CD14-positive monocyte (primary cell): ENCODE measurements around the gene ACTN4. TPM values are rescaled to one million over a fixed set of nuclear protein-coding genes. Genes with fewer than 3 reads are reported as not detected.

ENCODE experiments used
- DNase-seq, 3 donors: peaks; one replicate each; pipeline ENCODE4 v3.0.0-alpha.2; 2011 to 2022
- H2AFZ ChIP-seq: 2 replicates; pipeline ENCODE4 v1.6.0; 2012; ENCODE audit warnings: mild to moderate bottlenecking, low read depth, low read length, inconsistent platforms; ENCODE audit not compliant: insufficient read depth, poor library complexity, severe bottlenecking
- H3K27ac ChIP-seq, 2 donors: 1 replicate in 1 of 2; 2 replicates in 1 of 2; pipeline ENCODE4 v1.5.1; 2012 to 2013; ENCODE audit warnings: low read length in 2 of 2, control low read depth in 1 of 2, inconsistent platforms in 1 of 2, low read depth in 1 of 2, mild to moderate bottlenecking in 1 of 2
- H3K27me3 ChIP-seq, 2 donors: one replicate each; pipeline versions ENCODE4 v1.6.0 to v1.6.1; 2011 to 2013; ENCODE audit warnings: low read length in 2 of 2; ENCODE audit not compliant: control insufficient read depth in 2 of 2, insufficient read depth in 2 of 2
- H3K36me3 ChIP-seq, 2 donors: replicated peaks in 1 of 2; 1 replicate in 1 of 2; 2 replicates in 1 of 2; pipeline versions ENCODE4 v1.5.1 to v1.6.1; 2012 to 2013; ENCODE audit warnings: low read length in 2 of 2, control low read depth in 1 of 2, inconsistent platforms in 1 of 2, mild to moderate bottlenecking in 1 of 2; ENCODE audit not compliant: insufficient read depth in 2 of 2, control insufficient read depth in 1 of 2
- H3K4me1 ChIP-seq, 2 donors: 1 replicate in 1 of 2; 2 replicates in 1 of 2; pipeline versions ENCODE4 v1.5.1 to v1.6.1; 2012 to 2013; ENCODE audit warnings: low read length in 2 of 2, control low read depth in 1 of 2, inconsistent platforms in 1 of 2, mild to moderate bottlenecking in 1 of 2, moderate library complexity in 1 of 2; ENCODE audit not compliant: insufficient read depth in 2 of 2, control insufficient read depth in 1 of 2
- H3K4me2 ChIP-seq: replicated peaks from 2 replicates; pipeline ENCODE3; 2012; ENCODE audit warnings: low read length, moderate library complexity, mild to moderate bottlenecking; ENCODE audit not compliant: poor library complexity, severe bottlenecking; ENCODE audit errors: extremely low read depth
- H3K4me3 ChIP-seq, 3 experiments: fragments of 200-600 bp in 1 of 3; sonication (generic) in 1 of 3; replicated peaks in 1 of 3; 1 replicate in 2 of 3; 2 replicates in 1 of 3; pipeline ENCODE4 v1.5.1; 2011 to 2013; ENCODE audit warnings: low read length in 3 of 3, mild to moderate bottlenecking in 3 of 3, control low read depth in 2 of 3, low read depth in 2 of 3, inconsistent platforms in 1 of 3, moderate library complexity in 1 of 3
- H3K79me2 ChIP-seq: 2 replicates; pipeline ENCODE4 v1.6.0; 2012; ENCODE audit warnings: mild to moderate bottlenecking, control low read depth, inconsistent platforms, low read length, moderate library complexity; ENCODE audit not compliant: insufficient read depth
- H3K9ac ChIP-seq: 2 replicates; pipeline ENCODE4 v1.6.0; 2017; ENCODE audit warnings: low read length, mild to moderate bottlenecking; ENCODE audit not compliant: insufficient read depth, poor library complexity, severe bottlenecking
- H3K9me3 ChIP-seq, 2 donors: replicated peaks in 1 of 2; 1 replicate in 1 of 2; 2 replicates in 1 of 2; pipeline versions ENCODE4 v1.5.1 to v1.6.1; 2012 to 2013; ENCODE audit warnings: low read length in 2 of 2, control low read depth in 1 of 2; ENCODE audit not compliant: control insufficient read depth in 1 of 2, insufficient read depth in 1 of 2
- H4K20me1 ChIP-seq: 2 replicates; pipeline ENCODE4 v1.6.0; 2012; ENCODE audit warnings: mild to moderate bottlenecking, low read length, control low read depth, moderate library complexity; ENCODE audit not compliant: insufficient read depth
- H3K27ac Mint-ChIP-seq, 7 donors: one replicate each; pipeline ENCODE4 v1.8.0; 2020; ENCODE audit warnings: mild to moderate bottlenecking in 7 of 7, mixed read lengths in 7 of 7, moderate library complexity in 6 of 7, inconsistent platforms in 2 of 7
- H3K27me3 Mint-ChIP-seq, 3 donors: one replicate each; pipeline ENCODE4 v1.8.0; 2021 to 2022; ENCODE audit warnings: low read depth in 3 of 3, mild to moderate bottlenecking in 3 of 3, mixed read lengths in 3 of 3, moderate library complexity in 3 of 3, inconsistent platforms in 1 of 3
- H3K36me3 Mint-ChIP-seq, 2 donors: one replicate each; pipeline ENCODE4 v1.8.0; 2020; ENCODE audit warnings: mixed read lengths in 2 of 2, inconsistent platforms in 1 of 2, mild to moderate bottlenecking in 1 of 2
- H3K4me1 Mint-ChIP-seq: one replicate; pipeline ENCODE4 v1.8.0; 2020; ENCODE audit warnings: mild to moderate bottlenecking, mixed read lengths
- H3K4me3 Mint-ChIP-seq, 2 donors: one replicate each; pipeline ENCODE4 v1.8.0; 2020; ENCODE audit warnings: mild to moderate bottlenecking in 2 of 2, mixed read lengths in 2 of 2, moderate library complexity in 1 of 2
- H3K9me3 Mint-ChIP-seq, 7 donors: one replicate each; pipeline ENCODE4 v1.8.0; 2020 to 2022; ENCODE audit warnings: mixed read lengths in 7 of 7, mild to moderate bottlenecking in 6 of 7, moderate library complexity in 6 of 7, inconsistent platforms in 2 of 7
- WGBS: methylation state at CpG from one replicate; pipeline ENCODE4 v1.1.5; 2013; ENCODE audit warnings: missing lambda C conversion rate; ENCODE audit not compliant: insufficient coverage; 5-methylcytosine and 5-hydroxymethylcytosine counted together
- intact Hi-C, 2 donors: fragments of 100-400 bp; cut with micrococcal nuclease; formaldehyde crosslinking; loops; one replicate each; pipeline versions ENCODE4 v1.15.0 to v1.15.1; 2023
- polyA plus RNA-seq, 3 donors: library from polyadenylated mRNA; depleted of rRNA in 1 of 3; unstranded in 2 of 3; stranded (reverse) in 1 of 3; fragments of 300-500 nt in 2 of 3; fragments of >200 nt in 1 of 3; fragmentation: Illumina TruSeq in 2 of 3; gene quantifications; 1 replicate in 2 of 3; 2 replicates in 1 of 3; pipeline ENCODE4 v1.2.3, GENCODE V29; 2012 to 2021
- TF ChIP-seq, protein P1 (sequence below): fragments of 200-600 bp; IDR thresholded peaks from one replicate; pipeline ENCODE4 v1.8.0; 2022; ENCODE audit warnings: antibody characterized with exemption, mild to moderate bottlenecking

ACTN4 gene
- polyA plus RNA-seq, 3 donors: 8.4 to 177 (median 16.0) TPM

DNA sequence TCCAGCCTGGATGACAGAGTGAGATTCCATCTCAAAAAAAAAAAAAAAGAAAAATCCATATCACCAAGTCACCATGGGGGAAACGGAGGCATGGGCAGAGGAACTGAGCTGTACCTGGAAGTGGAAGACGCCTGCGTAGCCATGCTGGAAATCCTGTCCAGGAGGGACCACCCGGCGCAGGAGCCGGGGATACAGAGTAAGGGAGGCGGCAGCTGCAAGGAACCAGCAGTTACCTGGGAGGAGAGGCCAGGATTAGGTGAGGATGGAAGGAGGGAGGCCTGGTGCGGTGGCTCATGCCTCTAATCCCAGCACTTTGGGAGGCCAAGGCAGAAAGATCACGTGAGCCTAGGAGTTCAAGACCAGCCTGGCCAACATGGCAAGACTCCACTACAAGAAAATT, 94.8 kb downstream of the ACTN4 start:
- peaks cover 13% of the 10 kb centered on the region for H3K4me1 Mint-ChIP-seq
- H3K9me3 ChIP-seq: no peaks in the 10 kb centered on the region
- peaks cover 9 to 17% (median 12%) of the 10 kb centered on the region in 3 donors for H3K27me3 Mint-ChIP-seq
- peaks cover 0 to 3% of the 10 kb centered on the region in 2 donors for H3K36me3 Mint-ChIP-seq
- no peaks in the 10 kb centered on the region for H3K36me3 ChIP-seq
- no peak overlapping the region for H3K27ac ChIP-seq
- H3K4me3 Mint-ChIP-seq: no peak overlapping the region
- intact Hi-C loops: no loop called here
- DNase-seq: no peak
- WGBS: 96% methylated on average over 8 of the region's 9 CpGs
- no peak overlapping the region for H2AFZ ChIP-seq
- peaks cover 4 to 11% of the 10 kb centered on the region in 2 donors for H3K4me1 ChIP-seq
- H3K4me3 ChIP-seq: no peak overlapping the region
- TF ChIP-seq, protein P1, sequence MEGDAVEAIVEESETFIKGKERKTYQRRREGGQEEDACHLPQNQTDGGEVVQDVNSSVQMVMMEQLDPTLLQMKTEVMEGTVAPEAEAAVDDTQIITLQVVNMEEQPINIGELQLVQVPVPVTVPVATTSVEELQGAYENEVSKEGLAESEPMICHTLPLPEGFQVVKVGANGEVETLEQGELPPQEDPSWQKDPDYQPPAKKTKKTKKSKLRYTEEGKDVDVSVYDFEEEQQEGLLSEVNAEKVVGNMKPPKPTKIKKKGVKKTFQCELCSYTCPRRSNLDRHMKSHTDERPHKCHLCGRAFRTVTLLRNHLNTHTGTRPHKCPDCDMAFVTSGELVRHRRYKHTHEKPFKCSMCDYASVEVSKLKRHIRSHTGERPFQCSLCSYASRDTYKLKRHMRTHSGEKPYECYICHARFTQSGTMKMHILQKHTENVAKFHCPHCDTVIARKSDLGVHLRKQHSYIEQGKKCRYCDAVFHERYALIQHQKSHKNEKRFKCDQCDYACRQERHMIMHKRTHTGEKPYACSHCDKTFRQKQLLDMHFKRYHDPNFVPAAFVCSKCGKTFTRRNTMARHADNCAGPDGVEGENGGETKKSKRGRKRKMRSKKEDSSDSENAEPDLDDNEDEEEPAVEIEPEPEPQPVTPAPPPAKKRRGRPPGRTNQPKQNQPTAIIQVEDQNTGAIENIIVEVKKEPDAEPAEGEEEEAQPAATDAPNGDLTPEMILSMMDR: no peak
- H4K20me1 ChIP-seq: no peaks in the 10 kb centered on the region
- H3K27ac Mint-ChIP-seq: peak overlapping the region in 2 of 7 donors; percentile 19 to 42
- no peaks in the 10 kb centered on the region for H3K79me2 ChIP-seq
- no peak overlapping the region for H3K4me2 ChIP-seq
- peaks cover 0 to 3% (median 0%) of the 10 kb centered on the region in 7 donors for H3K9me3 Mint-ChIP-seq
- H3K27me3 ChIP-seq: peaks cover 0 to 6% of the 10 kb centered on the region in 2 donors
- H3K9ac ChIP-seq: no peak overlapping the region

DNA sequence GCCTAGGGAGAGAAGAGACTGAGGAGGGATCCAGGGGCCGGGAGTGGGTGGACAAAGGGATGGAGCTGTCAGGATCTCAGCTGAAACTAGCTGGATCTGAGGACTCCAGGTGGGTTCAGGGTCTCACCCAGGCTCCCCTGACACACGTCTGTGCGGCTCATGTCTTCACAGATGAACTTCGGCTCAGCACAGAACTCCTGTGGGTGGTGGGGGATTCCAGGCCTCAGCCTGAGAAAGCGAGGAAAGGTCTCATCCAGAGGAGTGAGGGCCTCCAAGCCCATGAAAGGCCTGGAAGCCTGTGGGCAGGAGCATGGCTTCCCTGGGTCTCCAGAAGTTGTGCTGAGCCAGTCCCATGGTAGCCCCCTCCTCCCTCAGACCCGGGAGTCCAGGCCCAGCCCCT, 95.5 kb downstream of the ACTN4 start:
- intact Hi-C loops: no loop called here
- H3K27ac ChIP-seq: no peak overlapping the region
- no peaks in the 10 kb centered on the region for H3K36me3 Mint-ChIP-seq
- TF ChIP-seq, protein P1: no peak
- WGBS: 74% methylated on average over 2 of the region's 6 CpGs
- no peaks in the 10 kb centered on the region for H3K79me2 ChIP-seq
- H3K36me3 ChIP-seq: no peaks in the 10 kb centered on the region
- no peak overlapping the region for H3K4me3 ChIP-seq
- peaks cover 4 to 11% (median 9%) of the 10 kb centered on the region in 3 donors for H3K27me3 Mint-ChIP-seq
- H2AFZ ChIP-seq: no peak overlapping the region
- peaks cover 7% of the 10 kb centered on the region for H3K4me1 Mint-ChIP-seq
- H3K4me2 ChIP-seq: no peak overlapping the region
- H3K27ac Mint-ChIP-seq: no peak overlapping the region
- DNase-seq: no peak
- H3K4me3 Mint-ChIP-seq: no peak overlapping the region
- no peaks in the 10 kb centered on the region for H4K20me1 ChIP-seq
- no peaks in the 10 kb centered on the region for H3K9me3 ChIP-seq
- no peak overlapping the region for H3K9ac ChIP-seq
- peaks cover 0 to 7% of the 10 kb centered on the region in 2 donors for H3K4me1 ChIP-seq
- H3K27me3 ChIP-seq: peaks cover 0 to under 1% of the 10 kb centered on the region in 2 donors
- peaks cover 0 to 3% (median 0%) of the 10 kb centered on the region in 7 donors for H3K9me3 Mint-ChIP-seq
